Neural progenitor cell (in vitro differentiated cells): ENCODE data around the gene STK40. TPM values are rescaled to one million over a fixed set of nuclear protein-coding genes. Genes with fewer than 3 reads are reported as not detected.

Source experiments
- DNase-seq: peaks from one replicate; pipeline ENCODE4 v3.0.0-alpha.2; 2016; ENCODE audit warnings: low spot score
- H2AFZ ChIP-seq: fragments of 200-600 bp; sonication (generic); replicated peaks from 2 replicates; pipeline ENCODE4 v1.6.1; 2016; ENCODE audit warnings: antibody characterized with exemption
- H3F3A ChIP-seq: fragments of 200-600 bp; sonication (generic); 2 replicates; pipeline ENCODE4 v1.6.1; 2016; ENCODE audit warnings: antibody characterized with exemption, low read depth
- H3K27ac ChIP-seq: fragments of 200-600 bp; sonication (generic); 2 replicates; pipeline ENCODE4 v1.5.1; 2016; ENCODE audit warnings: mild to moderate bottlenecking
- H3K27me3 ChIP-seq: fragments of 200-600 bp; sonication (generic); 2 replicates; pipeline ENCODE4 v1.6.1; 2016; ENCODE audit warnings: mild to moderate bottlenecking, moderate library complexity
- H3K36me3 ChIP-seq: fragments of 200-600 bp; sonication (generic); 2 replicates; pipeline ENCODE4 v1.5.1; 2016
- H3K4me1 ChIP-seq: fragments of 200-600 bp; sonication (generic); 2 replicates; pipeline ENCODE4 v1.6.1; 2016; ENCODE audit warnings: mixed run types
- H3K4me2 ChIP-seq: fragments of 200-600 bp; sonication (generic); 2 replicates; pipeline ENCODE4 v1.6.1; 2016
- H3K4me3 ChIP-seq: fragments of 200-600 bp; sonication (generic); 2 replicates; pipeline ENCODE4 v1.5.1; 2016
- H3K79me2 ChIP-seq: fragments of 200-600 bp; sonication (generic); 2 replicates; pipeline ENCODE4 v1.6.1; 2016; ENCODE audit warnings: low read depth
- H3K9ac ChIP-seq: fragments of 200-600 bp; sonication (generic); 2 replicates; pipeline ENCODE4 v1.6.1; 2016
- H3K9me3 ChIP-seq: fragments of 200-600 bp; sonication (generic); 2 replicates; pipeline ENCODE4 v1.5.1; 2016; ENCODE audit warnings: low read depth
- H4K20me1 ChIP-seq: fragments of 200-600 bp; sonication (generic); 2 replicates; pipeline ENCODE4 v1.6.1; 2016; ENCODE audit warnings: low read depth
- H3K27ac Mint-ChIP-seq: 3 replicates; pipeline ENCODE4 v1.8.0; 2021; ENCODE audit warnings: mixed read lengths
- H3K27me3 Mint-ChIP-seq: 2 replicates; pipeline ENCODE4 v1.8.0; 2022; ENCODE audit warnings: low read depth, mild to moderate bottlenecking, inconsistent platforms, moderate library complexity, mixed read lengths; ENCODE audit not compliant: insufficient read depth
- H3K36me3 Mint-ChIP-seq: 3 replicates; pipeline ENCODE4 v1.8.0; 2021; ENCODE audit warnings: mixed read lengths
- H3K4me1 Mint-ChIP-seq: 3 replicates; pipeline ENCODE4 v1.8.0; 2021; ENCODE audit warnings: mixed read lengths
- H3K4me3 Mint-ChIP-seq: 3 replicates; pipeline ENCODE4 v1.8.0; 2021; ENCODE audit warnings: mild to moderate bottlenecking, moderate library complexity, mixed read lengths
- H3K9me3 Mint-ChIP-seq: 3 replicates; pipeline ENCODE4 v1.8.0; 2020; ENCODE audit warnings: mixed read lengths
- EZH2 ChIP-seq: fragments of 200-600 bp; sonication (generic); IDR thresholded peaks from 2 replicates; pipeline ENCODE4 v1.6.1; 2017; ENCODE audit warnings: antibody characterized with exemption, mild to moderate bottlenecking, moderate library complexity
- EZH2phosphoT487 ChIP-seq: fragments of 200-600 bp; sonication (generic); IDR thresholded peaks from 2 replicates; pipeline ENCODE4 v1.6.1; 2017; ENCODE audit warnings: antibody characterized with exemption
- total RNA-seq: library from RNA; depleted of rRNA; stranded (reverse); fragments of >200 nt; gene quantifications from 2 replicates; pipeline ENCODE4 v1.2.3, GENCODE V29; 2015; ENCODE audit warnings: low replicate concordance
- TF ChIP-seq, protein P1 (sequence below): fragments of 200-600 bp; sonication (generic); IDR thresholded peaks from 2 replicates; pipeline ENCODE4 v1.5.1; 2017; ENCODE audit warnings: antibody characterized with exemption, mild to moderate bottlenecking

STK40 gene
- total RNA-seq, 1 donor from 2014 or later, result 5.3 TPM

GRCh38 chr1:36397083-36397377, 11.3 kb upstream of the STK40 start:
- Histone ChIP-seq H3K36me3 (no peaks in the 10 kb centered on the region), H3K79me2 (peaks cover 13% of the 10 kb centered on the region), H3K27me3 (no peaks in the 10 kb centered on the region), H3K4me3 (peak overlapping the region; percentile 80), H2AFZ (peak overlapping the region; percentile 83), H3K9me3 (no peaks in the 10 kb centered on the region), H3K27ac (peak overlapping the region; percentile 88), H4K20me1 (no peaks in the 10 kb centered on the region), H3F3A (peaks cover 41% of the 10 kb centered on the region), H3K9ac (peak overlapping the region; percentile 91), H3K4me2 (peak overlapping the region; percentile 91), H3K4me1 (peaks cover 16% of the 10 kb centered on the region)
- TF ChIP-seq, protein P1, sequence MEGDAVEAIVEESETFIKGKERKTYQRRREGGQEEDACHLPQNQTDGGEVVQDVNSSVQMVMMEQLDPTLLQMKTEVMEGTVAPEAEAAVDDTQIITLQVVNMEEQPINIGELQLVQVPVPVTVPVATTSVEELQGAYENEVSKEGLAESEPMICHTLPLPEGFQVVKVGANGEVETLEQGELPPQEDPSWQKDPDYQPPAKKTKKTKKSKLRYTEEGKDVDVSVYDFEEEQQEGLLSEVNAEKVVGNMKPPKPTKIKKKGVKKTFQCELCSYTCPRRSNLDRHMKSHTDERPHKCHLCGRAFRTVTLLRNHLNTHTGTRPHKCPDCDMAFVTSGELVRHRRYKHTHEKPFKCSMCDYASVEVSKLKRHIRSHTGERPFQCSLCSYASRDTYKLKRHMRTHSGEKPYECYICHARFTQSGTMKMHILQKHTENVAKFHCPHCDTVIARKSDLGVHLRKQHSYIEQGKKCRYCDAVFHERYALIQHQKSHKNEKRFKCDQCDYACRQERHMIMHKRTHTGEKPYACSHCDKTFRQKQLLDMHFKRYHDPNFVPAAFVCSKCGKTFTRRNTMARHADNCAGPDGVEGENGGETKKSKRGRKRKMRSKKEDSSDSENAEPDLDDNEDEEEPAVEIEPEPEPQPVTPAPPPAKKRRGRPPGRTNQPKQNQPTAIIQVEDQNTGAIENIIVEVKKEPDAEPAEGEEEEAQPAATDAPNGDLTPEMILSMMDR, result no peak
- TF ChIP-seq EZH2, result no peak
- no peak for TF ChIP-seq EZH2phosphoT487
- DNase-seq, result no peak
- Mint-ChIP-seq H3K9me3 (no peaks in the 10 kb centered on the region), H3K4me3 (peak overlapping the region; percentile 96), H3K27me3 (peaks cover 4% of the 10 kb centered on the region), H3K4me1 (peaks cover 26% of the 10 kb centered on the region), H3K36me3 (peaks cover 9% of the 10 kb centered on the region), H3K27ac (no peak overlapping the region)

GRCh38 chr1:36396359-36396758, 10.6 kb upstream of the STK40 start:
- H3K4me3 ChIP-seq, result no peak overlapping the region
- no peak for DNase-seq
- peaks cover 34% of the 10 kb centered on the region for H3F3A ChIP-seq
- Mint-ChIP-seq H3K9me3 (no peaks in the 10 kb centered on the region), H3K4me1 (peaks cover 24% of the 10 kb centered on the region), H3K27ac (no peak overlapping the region), H3K27me3 (peaks cover 4% of the 10 kb centered on the region), H3K4me3 (peak overlapping the region; percentile 96), H3K36me3 (peaks cover 10% of the 10 kb centered on the region)
- H3K4me2 ChIP-seq, result peak overlapping the region; percentile 91
- peaks cover 11% of the 10 kb centered on the region for H3K4me1 ChIP-seq
- H3K79me2 ChIP-seq, result peaks cover 13% of the 10 kb centered on the region
- no peaks in the 10 kb centered on the region for H4K20me1 ChIP-seq
- TF ChIP-seq, protein P1, result no peak
- TF ChIP-seq EZH2phosphoT487 (no peak), EZH2 (no peak)
- H2AFZ ChIP-seq, result no peak overlapping the region
- no peak overlapping the region for H3K27ac ChIP-seq
- no peaks in the 10 kb centered on the region for H3K9me3 ChIP-seq
- no peak overlapping the region for H3K9ac ChIP-seq
- no peaks in the 10 kb centered on the region for H3K36me3 ChIP-seq
- H3K27me3 ChIP-seq, result no peaks in the 10 kb centered on the region

GRCh38 chr1:36393686-36394085, 8.0 kb upstream of the STK40 start:
- no peak overlapping the region for H3K9ac ChIP-seq
- no peak overlapping the region for H2AFZ ChIP-seq
- H3K9me3 Mint-ChIP-seq, result no peaks in the 10 kb centered on the region
- TF ChIP-seq EZH2phosphoT487, result no peak
- TF ChIP-seq, protein P1, result no peak
- peaks cover 16% of the 10 kb centered on the region for H3F3A ChIP-seq
- H3K27me3 ChIP-seq, result no peaks in the 10 kb centered on the region
- no peak overlapping the region for H3K4me2 ChIP-seq
- H3K4me3 ChIP-seq, result no peak overlapping the region
- no peak overlapping the region for H3K4me3 Mint-ChIP-seq
- peaks cover 14% of the 10 kb centered on the region for H3K36me3 Mint-ChIP-seq
- H3K9me3 ChIP-seq, result no peaks in the 10 kb centered on the region
- peaks cover 6% of the 10 kb centered on the region for H3K27me3 Mint-ChIP-seq
- H3K79me2 ChIP-seq, result peaks cover 13% of the 10 kb centered on the region
- no peaks in the 10 kb centered on the region for H4K20me1 ChIP-seq
- no peaks in the 10 kb centered on the region for H3K36me3 ChIP-seq
- H3K4me1 ChIP-seq, result peaks cover 6% of the 10 kb centered on the region
- no peak overlapping the region for H3K27ac Mint-ChIP-seq
- H3K4me1 Mint-ChIP-seq, result peaks cover 22% of the 10 kb centered on the region
- no peak overlapping the region for H3K27ac ChIP-seq
- no peak for DNase-seq

DNA sequence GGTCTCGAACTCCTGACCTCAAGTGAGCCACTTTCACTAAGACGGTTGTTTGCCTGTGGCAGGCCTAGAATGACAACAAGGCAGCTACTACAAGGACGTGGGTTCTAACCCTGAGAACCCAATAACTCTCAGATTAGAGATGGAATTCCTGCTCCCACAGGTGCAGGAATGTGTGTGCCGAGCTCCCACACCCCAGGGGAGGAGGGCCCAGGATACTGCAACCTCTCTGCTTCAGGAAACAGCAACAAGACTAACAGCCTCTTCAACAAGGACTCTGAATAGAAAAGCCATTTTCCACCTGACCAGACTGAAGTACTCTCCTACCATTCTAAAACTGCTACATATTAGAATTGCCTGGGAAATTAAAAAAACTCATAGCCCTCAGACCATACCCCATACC, 7.1 kb upstream of the STK40 start:
- Histone ChIP-seq H3K36me3 (no peaks in the 10 kb centered on the region), H3K9me3 (no peaks in the 10 kb centered on the region), H3K27ac (no peak overlapping the region), H3K79me2 (peaks cover 13% of the 10 kb centered on the region), H2AFZ (no peak overlapping the region), H3K4me1 (peaks cover 10% of the 10 kb centered on the region), H3K27me3 (no peaks in the 10 kb centered on the region), H3K9ac (no peak overlapping the region), H3F3A (peaks cover 16% of the 10 kb centered on the region), H3K4me2 (no peak overlapping the region), H4K20me1 (no peaks in the 10 kb centered on the region), H3K4me3 (no peak overlapping the region)
- Mint-ChIP-seq H3K27me3 (peaks cover 6% of the 10 kb centered on the region), H3K4me3 (no peak overlapping the region), H3K27ac (no peak overlapping the region), H3K36me3 (peaks cover 14% of the 10 kb centered on the region), H3K9me3 (no peaks in the 10 kb centered on the region), H3K4me1 (peaks cover 20% of the 10 kb centered on the region)
- TF ChIP-seq, protein P1, result no peak
- TF ChIP-seq EZH2phosphoT487, result no peak
- TF ChIP-seq EZH2, result no peak
- no peak for DNase-seq
